BE2C (cell line): ENCODE results near the gene C5orf58.

Experiments
- DNase-seq: peaks from one replicate; pipeline ENCODE4 v3.0.0-alpha.2; 2020
- H3K27me3 ChIP-seq: fragments of 250-450 bp; sonication (Bioruptor Pico); 2 replicates; pipeline ENCODE4 v1.5.1; 2020; ENCODE audit warnings: mild to moderate bottlenecking
- H3K36me3 ChIP-seq: fragments of 250-450 bp; sonication (Bioruptor Pico); 2 replicates; pipeline ENCODE4 v1.5.1; 2020; ENCODE audit warnings: mild to moderate bottlenecking
- H3K4me1 ChIP-seq: fragments of 250-450 bp; sonication (Bioruptor Pico); 2 replicates; pipeline ENCODE4 v1.5.1; 2020
- H3K4me3 ChIP-seq: 2 replicates; pipeline ENCODE4 v1.5.1; 2011; ENCODE audit warnings: low read depth, low read length
- H3K9me3 ChIP-seq: fragments of 250-450 bp; sonication (Bioruptor Pico); 2 replicates; pipeline ENCODE4 v1.5.1; 2020
- CTCF ChIP-seq: IDR thresholded peaks from 2 replicates; pipeline ENCODE4 v1.5.1; 2012; ENCODE audit warnings: mild to moderate bottlenecking, low read depth, low read length

The C5orf58 gene

GRCh38 chr5:170204202-170204601, 28.6 kb upstream of the C5orf58 start:
- no peak for DNase-seq
- H3K9me3 ChIP-seq: no peaks in the 10 kb centered on the region
- H3K4me3 ChIP-seq: no peak overlapping the region
- TF ChIP-seq CTCF: no peak
- no peaks in the 10 kb centered on the region for H3K4me1 ChIP-seq
- H3K27me3 ChIP-seq: peaks cover 28% of the 10 kb centered on the region
- no peaks in the 10 kb centered on the region for H3K36me3 ChIP-seq

- TF ChIP-seq CTCF: no peak
- Histone ChIP-seq H3K27me3 (peaks cover 28% of the 10 kb centered on the region), H3K4me3 (no peak overlapping the region), H3K36me3 (no peaks in the 10 kb centered on the region), H3K9me3 (no peaks in the 10 kb centered on the region), H3K4me1 (no peaks in the 10 kb centered on the region)
- DNase-seq: no peak
These were observed 26.6 kb upstream of the C5orf58 start for GRCh38 chr5:170206216-170206615.

- no peaks in the 10 kb centered on the region for H3K4me1 ChIP-seq
- H3K9me3 ChIP-seq: no peaks in the 10 kb centered on the region
- TF ChIP-seq CTCF: no peak
- H3K4me3 ChIP-seq: no peak overlapping the region
- no peak for DNase-seq
- peaks cover 28% of the 10 kb centered on the region for H3K27me3 ChIP-seq
- H3K36me3 ChIP-seq: no peaks in the 10 kb centered on the region
These were observed 25.8 kb upstream of the C5orf58 start for GRCh38 chr5:170206958-170207357.

- H3K27me3 ChIP-seq: peaks cover 14% of the 10 kb centered on the region
- TF ChIP-seq CTCF: no peak
- no peak for DNase-seq
- H3K4me1 ChIP-seq: no peaks in the 10 kb centered on the region
- H3K9me3 ChIP-seq: no peaks in the 10 kb centered on the region
- H3K4me3 ChIP-seq: no peak overlapping the region
- H3K36me3 ChIP-seq: no peaks in the 10 kb centered on the region
These were observed 21.0 kb upstream of the C5orf58 start for GRCh38 chr5:170211575-170212334.

- peak; percentile 28 for DNase-seq
- peaks cover 6% of the 10 kb centered on the region for H3K27me3 ChIP-seq
- peak; percentile 66 for TF ChIP-seq CTCF
These were observed 16.4 kb upstream of the C5orf58 start for GRCh38 chr5:170216257-170216864.

GRCh38 chr5:170217831-170218230, 15.0 kb upstream of the C5orf58 start:
- H3K4me1 ChIP-seq: no peaks in the 10 kb centered on the region
- TF ChIP-seq CTCF: no peak

More at GRCh38 chr5:170216257-170216864, 16.4 kb upstream of the C5orf58 start:
- Histone ChIP-seq H3K4me3 (no peak overlapping the region), H3K36me3 (no peaks in the 10 kb centered on the region), H3K9me3 (no peaks in the 10 kb centered on the region), H3K4me1 (no peaks in the 10 kb centered on the region)

More at GRCh38 chr5:170217831-170218230, 15.0 kb upstream of the C5orf58 start:
- Histone ChIP-seq H3K27me3 (peaks cover 6% of the 10 kb centered on the region), H3K4me3 (no peak overlapping the region), H3K9me3 (no peaks in the 10 kb centered on the region), H3K36me3 (no peaks in the 10 kb centered on the region)
- no peak for DNase-seq
